ENCODE measurements around the gene FRMPD4. TPM values are rescaled to one million over a fixed set of nuclear protein-coding genes. Genes with fewer than 3 reads are reported as not detected.

FRMPD4 gene
- total RNA-seq, 3 donors from 2014 or later (not counting 1 experiment from before 2014, with no cell fraction given) = not detected

GRCh38 chrX:12564221-12564620 is 425.9 kb downstream of the FRMPD4 start:
- Mint-ChIP-seq H3K27me3 (ENCODE audit: low read depth in 2 of 2) (peaks cover 0 to 5% of the 10 kb centered on the region in 2 donors), H3K4me1 (no peaks in the 10 kb centered on the region), H3K9me3 (no peaks in the 10 kb centered on the region), H3K27ac (no peak overlapping the region), H3K4me3 (no peak overlapping the region), H3K36me3 (no peaks in the 10 kb centered on the region)
- Histone ChIP-seq H3K4me3 (ENCODE audit: low read length) (no peak overlapping the region), H3K9me3 (ENCODE audit: control insufficient read depth, insufficient read depth, low read length) (no peaks in the 10 kb centered on the region), H3K36me3 (ENCODE audit: control insufficient read depth, insufficient read depth, low read length) (no peaks in the 10 kb centered on the region), H3K4me1 (ENCODE audit: control insufficient read depth, insufficient read depth, low read length) (no peaks in the 10 kb centered on the region), H3K27me3 (ENCODE audit: control insufficient read depth, insufficient read depth, low read length) (no peaks in the 10 kb centered on the region), H3K27ac (ENCODE audit: low read length) (no peak overlapping the region)
- no CpG with 5 or more reads among the region's 2 CpGs for WGBS (ENCODE audit: insufficient coverage)
- intact Hi-C loops (cut with micrococcal nuclease) = no loop called here
- ATAC-seq (no peak), DNase-seq (no peak)
- TF ChIP-seq CTCF (IDR thresholded peaks at IDR 0.05) = no peak

- H3K27ac Mint-ChIP-seq = no peak overlapping the region
- DNase-seq = no peak
These were observed 429.6 kb downstream of the FRMPD4 start for GRCh38 chrX:12567857-12568256.

GRCh38 chrX:12570859-12571501 is 432.7 kb downstream of the FRMPD4 start:
- WGBS (ENCODE audit: insufficient coverage) = 83% methylated on average over 1 of the region's 4 CpGs
- Histone ChIP-seq H3K27ac (ENCODE audit: low read length) (no peak overlapping the region), H3K27me3 (ENCODE audit: control insufficient read depth, insufficient read depth, low read length) (no peaks in the 10 kb centered on the region), H3K4me1 (ENCODE audit: control insufficient read depth, insufficient read depth, low read length) (no peaks in the 10 kb centered on the region), H3K9me3 (ENCODE audit: control insufficient read depth, insufficient read depth, low read length) (no peaks in the 10 kb centered on the region), H3K4me3 (ENCODE audit: low read length) (no peak overlapping the region), H3K36me3 (ENCODE audit: control insufficient read depth, insufficient read depth, low read length) (no peaks in the 10 kb centered on the region)
- H3K36me3 Mint-ChIP-seq = no peaks in the 10 kb centered on the region
- no peak overlapping the region for H3K4me3 Mint-ChIP-seq
- peaks cover 0 to 6% of the 10 kb centered on the region in 2 donors for H3K27me3 Mint-ChIP-seq (ENCODE audit: low read depth in 2 of 2)
- TF ChIP-seq CTCF (IDR thresholded peaks at IDR 0.05) = no peak
- no peak for ATAC-seq
- DNase-seq = no peak
- no peak overlapping the region for H3K27ac Mint-ChIP-seq
- no peaks in the 10 kb centered on the region for H3K9me3 Mint-ChIP-seq
- no peaks in the 10 kb centered on the region for H3K4me1 Mint-ChIP-seq
- intact Hi-C loops (cut with micrococcal nuclease) = no loop called here

More at GRCh38 chrX:12567857-12568256, 429.6 kb downstream of the FRMPD4 start:
- H3K36me3 Mint-ChIP-seq = no peaks in the 10 kb centered on the region
- WGBS (ENCODE audit: insufficient coverage) = no CpG with 5 or more reads among the region's 2 CpGs
- ATAC-seq = no peak
- no peak overlapping the region for H3K27ac ChIP-seq (ENCODE audit: low read length)
- peak; percentile 18 for TF ChIP-seq CTCF (IDR thresholded peaks at IDR 0.05)
- H3K27me3 Mint-ChIP-seq (ENCODE audit: low read depth in 2 of 2) = peaks cover 0 to 12% of the 10 kb centered on the region in 2 donors
- H3K36me3 ChIP-seq (ENCODE audit: control insufficient read depth, insufficient read depth, low read length) = no peaks in the 10 kb centered on the region
- H3K9me3 Mint-ChIP-seq = no peaks in the 10 kb centered on the region
- intact Hi-C loops (cut with micrococcal nuclease) = no loop called here
- no peak overlapping the region for H3K4me3 ChIP-seq (ENCODE audit: low read length)
- H3K4me1 Mint-ChIP-seq = no peaks in the 10 kb centered on the region
- H3K27me3 ChIP-seq (ENCODE audit: control insufficient read depth, insufficient read depth, low read length) = no peaks in the 10 kb centered on the region
- no peaks in the 10 kb centered on the region for H3K4me1 ChIP-seq (ENCODE audit: control insufficient read depth, insufficient read depth, low read length)
- no peak overlapping the region for H3K4me3 Mint-ChIP-seq
- no peaks in the 10 kb centered on the region for H3K9me3 ChIP-seq (ENCODE audit: control insufficient read depth, insufficient read depth, low read length)

GRCh38 chrX:12579311-12579710 is 441.0 kb downstream of the FRMPD4 start:
- no peak overlapping the region for H3K27ac ChIP-seq (ENCODE audit: low read length)
- 85% methylated on average over 5 of the region's 5 CpGs for WGBS (ENCODE audit: insufficient coverage)
- Mint-ChIP-seq H3K4me3 (no peak overlapping the region), H3K27ac (no peak overlapping the region), H3K27me3 (ENCODE audit: low read depth in 2 of 2) (peaks cover 0 to 7% of the 10 kb centered on the region in 2 donors), H3K4me1 (no peaks in the 10 kb centered on the region), H3K36me3 (no peaks in the 10 kb centered on the region), H3K9me3 (no peaks in the 10 kb centered on the region)
- no peaks in the 10 kb centered on the region for H3K36me3 ChIP-seq (ENCODE audit: control insufficient read depth, insufficient read depth, low read length)
- no peak for DNase-seq
- no peaks in the 10 kb centered on the region for H3K27me3 ChIP-seq (ENCODE audit: control insufficient read depth, insufficient read depth, low read length)
- H3K9me3 ChIP-seq (ENCODE audit: control insufficient read depth, insufficient read depth, low read length) = no peaks in the 10 kb centered on the region
- no peak for ATAC-seq
- TF ChIP-seq CTCF (IDR thresholded peaks at IDR 0.05) = no peak
- intact Hi-C loops (cut with micrococcal nuclease) = no loop called here
- no peaks in the 10 kb centered on the region for H3K4me1 ChIP-seq (ENCODE audit: control insufficient read depth, insufficient read depth, low read length)
- H3K4me3 ChIP-seq (ENCODE audit: low read length) = no peak overlapping the region
